ENCODE results near the gene LAMA5. TPM values are rescaled to one million over a fixed set of nuclear protein-coding genes. Genes with fewer than 3 reads are reported as not detected.

LAMA5 gene
- total RNA-seq, 1 donor from 2014 or later = 150 TPM

DNA sequence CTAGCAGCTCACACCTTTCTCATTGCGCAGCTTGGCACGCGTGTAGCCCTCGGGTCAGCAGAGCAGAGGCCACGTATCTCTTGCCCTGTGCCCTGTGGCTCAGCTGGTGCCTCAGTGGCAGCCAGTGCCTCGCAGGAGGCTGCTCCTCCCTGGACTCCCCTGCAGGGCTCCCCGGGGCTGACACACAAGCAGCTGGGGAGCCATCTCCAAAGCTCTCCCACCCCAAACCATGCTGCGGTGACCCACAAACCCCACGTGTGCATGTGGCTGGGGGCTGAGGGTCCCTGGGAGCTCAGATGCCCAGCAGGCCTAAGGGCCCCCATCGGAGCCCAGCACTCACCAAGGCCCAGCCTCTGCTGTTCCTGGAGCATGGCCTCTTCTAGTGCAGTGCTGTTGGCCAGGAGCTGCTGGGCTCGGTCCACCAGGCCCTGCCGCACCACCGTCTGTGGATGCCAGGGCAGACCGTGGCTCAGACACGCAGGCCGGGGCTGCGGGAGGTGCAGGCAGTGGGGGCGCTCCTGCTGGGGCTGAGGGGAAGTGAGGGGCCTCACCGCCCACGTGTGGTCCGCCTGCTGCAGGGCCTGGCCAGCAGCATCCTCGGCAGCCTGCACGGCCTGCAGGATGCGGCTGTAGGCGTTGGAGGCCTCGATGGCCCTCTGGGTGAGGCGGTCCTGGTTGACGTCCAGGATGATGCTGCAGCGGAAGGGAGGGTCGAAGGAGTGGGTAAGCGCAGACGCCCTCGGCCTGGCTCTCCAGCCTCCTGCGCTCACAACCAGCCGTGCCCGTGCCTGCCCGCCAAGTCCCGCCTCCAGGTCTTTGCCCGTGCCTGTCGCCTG, 50.6 kb downstream of the LAMA5 start:
- intact Hi-C loops (cut with DNase I) = no loop called here
- no peak overlapping the region for H3K27ac ChIP-seq
- no peak overlapping the region for H3K4me3 ChIP-seq
- peaks cover 13% of the 10 kb centered on the region for H3K4me1 ChIP-seq
- H3K36me3 ChIP-seq = peaks cover 0 to 57% of the 10 kb centered on the region in 2 donors
- DNase-seq (ENCODE audit: extremely low spot score in 2 of 2) = no peak
- TF ChIP-seq POLR2AphosphoS5 (IDR thresholded peaks at IDR 0.05; ENCODE audit: insufficient read depth in 1 of 2, low read depth in 1 of 2) (no peak), CTCF (IDR thresholded peaks at IDR 0.05) (no peak), POLR2A (IDR thresholded peaks at IDR 0.05) (no peak)
- H3K9me3 ChIP-seq = no peaks in the 10 kb centered on the region
- no peaks in the 10 kb centered on the region for H3K27me3 ChIP-seq

- Histone ChIP-seq H3K27me3 (no peaks in the 10 kb centered on the region), H3K9me3 (no peaks in the 10 kb centered on the region), H3K4me1 (peaks cover 19% of the 10 kb centered on the region), H3K36me3 (peaks cover 0 to 63% of the 10 kb centered on the region in 2 donors), H3K27ac (no peak overlapping the region), H3K4me3 (no peak overlapping the region)
- intact Hi-C loops (cut with DNase I) = no loop called here
- no peak for DNase-seq (ENCODE audit: extremely low spot score in 2 of 2)
- TF ChIP-seq POLR2A (IDR thresholded peaks at IDR 0.05) (no peak), POLR2AphosphoS5 (IDR thresholded peaks at IDR 0.05; ENCODE audit: insufficient read depth in 1 of 2, low read depth in 1 of 2) (no peak), CTCF (IDR thresholded peaks at IDR 0.05) (no peak)
Observed at GRCh38 chr20:62315773-62316172, 51.3 kb downstream of the LAMA5 start.

GRCh38 chr20:62314711-62315302, 52.3 kb downstream of the LAMA5 start:
- peaks cover 19% of the 10 kb centered on the region for H3K4me1 ChIP-seq
- H3K27ac ChIP-seq = no peak overlapping the region
- no peaks in the 10 kb centered on the region for H3K9me3 ChIP-seq
- peaks cover 0 to 66% of the 10 kb centered on the region in 2 donors for H3K36me3 ChIP-seq
- intact Hi-C loops (cut with DNase I) = no loop called here
- no peak for TF ChIP-seq POLR2AphosphoS5 (IDR thresholded peaks at IDR 0.05; ENCODE audit: insufficient read depth in 1 of 2, low read depth in 1 of 2)
- TF ChIP-seq POLR2A (IDR thresholded peaks at IDR 0.05) = no peak
- no peak for TF ChIP-seq CTCF (IDR thresholded peaks at IDR 0.05)
- DNase-seq (ENCODE audit: extremely low spot score in 2 of 2) = no peak
- no peaks in the 10 kb centered on the region for H3K27me3 ChIP-seq
- H3K4me3 ChIP-seq = no peak overlapping the region

DNA sequence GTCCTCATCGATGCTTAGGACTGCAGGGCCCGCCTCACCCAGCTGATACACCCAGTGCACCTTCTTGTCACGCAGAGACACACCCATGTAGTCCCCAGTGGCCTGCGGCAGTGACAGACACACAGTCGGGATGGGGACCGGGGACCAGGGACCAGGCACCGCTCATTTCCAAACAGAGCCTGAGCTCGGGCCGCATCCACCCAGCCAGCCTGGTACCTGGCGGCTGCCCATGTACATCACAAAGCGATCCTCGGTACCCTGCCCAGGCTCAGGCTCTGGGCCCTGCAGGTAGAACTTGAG, 52.8 kb downstream of the LAMA5 start:
- peaks cover 19% of the 10 kb centered on the region for H3K4me1 ChIP-seq
- H3K36me3 ChIP-seq = peaks cover 0 to 70% of the 10 kb centered on the region in 2 donors
- intact Hi-C loops (cut with DNase I) = no loop called here
- no peak for DNase-seq (ENCODE audit: extremely low spot score in 2 of 2)
- H3K27me3 ChIP-seq = no peaks in the 10 kb centered on the region
- H3K27ac ChIP-seq = no peak overlapping the region
- H3K9me3 ChIP-seq = no peaks in the 10 kb centered on the region
- H3K4me3 ChIP-seq = no peak overlapping the region
- no peak for TF ChIP-seq CTCF (IDR thresholded peaks at IDR 0.05)
- no peak for TF ChIP-seq POLR2AphosphoS5 (IDR thresholded peaks at IDR 0.05; ENCODE audit: insufficient read depth in 1 of 2, low read depth in 1 of 2)
- no peak for TF ChIP-seq POLR2A (IDR thresholded peaks at IDR 0.05)

Data from vagina (tissue), 2 donors.